Gastrocnemius medialis (tissue), 4 donors: ENCODE results near the gene CFAP157.

Experiments
- CTCF ChIP-seq, 5 experiments: fragments of 450-650 bp in 3 of 5; fragments of 200-600 bp in 2 of 5; sonication (generic) in 2 of 5; IDR thresholded peaks in 4 of 5; conservative IDR thresholded peaks in 1 of 5; 1 replicate in 4 of 5; 2 replicates in 1 of 5; pipeline ENCODE4 v1.5.1; 2016 to 2019; ENCODE audit warnings: antibody characterized with exemption in 5 of 5, mild to moderate bottlenecking in 3 of 5, moderate library complexity in 3 of 5
- POLR2A ChIP-seq, 2 donors: fragments of 450-650 bp; IDR thresholded peaks; one replicate each; pipeline ENCODE4 v1.6.1; 2017; ENCODE audit warnings: antibody characterized with exemption in 2 of 2, mild to moderate bottlenecking in 2 of 2, moderate library complexity in 2 of 2

GRCh38 chr9:127723444-127723843 lies 16.7 kb downstream of the CFAP157 start:
- TF ChIP-seq CTCF (IDR thresholded peaks at IDR 0.05 in 4 of 5, conservative IDR thresholded peaks at IDR 0.05 in 1 of 5) (no peak), POLR2A (IDR thresholded peaks at IDR 0.05) (no peak)
